Inflammatory macrophage (primary cell): ENCODE data around the gene ENSA.
"Not testable (repeated sequence)": the region's sequence is repeated elsewhere in the genome, so short reads cannot be mapped to it uniquely, and the experiment has no call there.

Experiments
- DNase-seq, 2 donors: peaks; one replicate each; pipeline ENCODE4 v3.0.0-alpha.2; 2020 to 2022

The ENSA gene

DNA sequence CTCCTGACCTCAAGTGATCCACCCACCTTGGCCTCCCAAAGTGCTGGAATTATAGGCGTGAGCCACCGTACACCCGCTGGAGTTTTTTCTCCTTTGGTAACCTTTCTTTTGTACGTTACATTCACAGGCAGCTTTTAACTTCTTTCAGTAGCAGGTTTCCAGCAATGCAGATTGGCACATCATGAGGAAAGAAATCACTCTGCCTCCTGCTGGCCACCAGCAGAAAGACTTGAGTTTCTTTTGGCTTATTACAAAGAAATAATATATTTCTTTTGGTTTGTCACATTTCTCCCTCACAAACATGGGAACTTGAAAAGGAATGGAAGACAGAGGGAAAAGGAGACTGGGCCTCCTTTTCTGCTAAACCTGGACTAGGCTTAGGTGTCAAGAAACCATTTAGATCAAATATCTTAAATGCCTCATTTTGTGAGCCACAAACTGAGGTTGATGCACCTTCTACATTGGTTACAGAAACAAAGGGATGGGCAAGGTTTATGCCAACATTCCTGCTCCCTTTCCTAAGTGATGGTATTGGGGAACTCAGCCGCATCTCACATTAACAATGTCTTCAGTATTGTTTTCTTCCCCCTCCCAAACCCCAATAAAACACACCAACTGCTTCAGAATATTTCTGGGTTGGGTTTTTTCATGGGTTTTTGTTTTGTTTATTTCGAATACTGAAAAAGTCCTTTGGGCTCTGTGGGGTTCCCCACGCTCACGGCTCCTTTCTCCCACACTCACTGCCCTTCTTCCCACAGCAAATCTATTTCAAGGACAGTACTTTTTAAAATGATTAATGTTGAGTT lies 7.7 kb downstream of the ENSA start:
- DNase-seq: peak; percentile 60 to 73

DNA sequence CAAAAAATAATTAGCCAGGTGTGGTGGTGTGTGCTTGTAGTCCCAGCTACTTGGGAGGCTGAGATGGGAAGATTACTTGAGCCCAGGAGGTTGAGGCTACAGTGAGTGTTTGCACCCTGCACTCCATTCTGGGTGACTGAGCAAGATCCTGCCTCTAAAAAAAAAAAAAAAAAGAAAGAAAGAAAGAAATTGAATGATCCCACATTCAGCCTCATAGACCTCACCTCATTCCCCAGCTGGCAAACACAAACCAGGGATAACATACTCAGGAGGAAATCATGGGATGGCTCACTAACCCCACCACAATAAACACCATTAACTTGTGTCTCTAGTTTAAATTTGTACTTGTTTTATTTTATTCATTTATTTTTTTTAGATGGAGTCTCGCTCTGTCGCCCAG lies 8.5 kb downstream of the ENSA start:
- no peak for DNase-seq

DNA sequence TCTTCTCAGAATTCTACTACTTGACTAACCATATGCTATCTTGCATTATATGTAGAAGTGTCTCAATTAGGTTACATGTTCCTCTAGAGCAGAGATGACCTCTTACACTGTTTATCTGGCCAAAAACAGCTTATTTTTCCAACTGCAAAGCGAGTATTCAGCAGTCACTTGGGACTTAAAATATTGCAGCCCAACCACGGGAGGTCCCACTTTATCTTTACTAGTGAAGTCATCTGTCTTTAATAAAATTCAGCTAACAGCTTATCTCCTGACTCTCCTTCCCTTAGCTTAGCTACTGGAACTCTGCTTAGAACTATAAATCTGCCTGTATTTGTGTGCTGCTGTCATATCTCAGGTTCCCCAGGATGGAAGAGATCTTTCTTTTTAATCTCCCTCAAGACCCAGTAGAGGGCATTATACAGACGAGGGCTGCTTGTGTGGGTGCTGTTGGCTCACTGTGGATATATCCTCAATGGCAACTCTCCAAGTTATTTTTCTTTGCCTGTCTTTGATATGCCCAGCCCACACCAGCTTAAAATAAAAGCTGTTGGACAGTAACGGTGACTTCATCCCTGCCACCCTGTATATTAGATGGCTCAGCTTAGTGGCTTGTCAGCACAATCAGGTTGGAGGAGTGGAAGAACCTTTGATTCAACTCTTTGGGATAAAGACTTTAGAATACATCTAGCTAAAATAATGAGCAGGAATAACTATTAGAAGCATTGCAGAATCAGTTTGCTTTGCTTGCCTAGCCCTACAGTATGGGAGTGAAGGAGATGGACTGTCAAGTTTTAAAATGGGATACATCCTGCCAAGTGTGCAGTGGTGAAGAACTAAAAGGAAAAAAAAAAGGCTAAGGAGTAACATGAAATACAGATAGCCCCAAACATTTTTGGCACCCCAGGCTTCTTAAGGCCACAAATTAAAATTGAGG lies 9.6 kb downstream of the ENSA start:
- DNase-seq: peak; percentile 69 to 75

DNA sequence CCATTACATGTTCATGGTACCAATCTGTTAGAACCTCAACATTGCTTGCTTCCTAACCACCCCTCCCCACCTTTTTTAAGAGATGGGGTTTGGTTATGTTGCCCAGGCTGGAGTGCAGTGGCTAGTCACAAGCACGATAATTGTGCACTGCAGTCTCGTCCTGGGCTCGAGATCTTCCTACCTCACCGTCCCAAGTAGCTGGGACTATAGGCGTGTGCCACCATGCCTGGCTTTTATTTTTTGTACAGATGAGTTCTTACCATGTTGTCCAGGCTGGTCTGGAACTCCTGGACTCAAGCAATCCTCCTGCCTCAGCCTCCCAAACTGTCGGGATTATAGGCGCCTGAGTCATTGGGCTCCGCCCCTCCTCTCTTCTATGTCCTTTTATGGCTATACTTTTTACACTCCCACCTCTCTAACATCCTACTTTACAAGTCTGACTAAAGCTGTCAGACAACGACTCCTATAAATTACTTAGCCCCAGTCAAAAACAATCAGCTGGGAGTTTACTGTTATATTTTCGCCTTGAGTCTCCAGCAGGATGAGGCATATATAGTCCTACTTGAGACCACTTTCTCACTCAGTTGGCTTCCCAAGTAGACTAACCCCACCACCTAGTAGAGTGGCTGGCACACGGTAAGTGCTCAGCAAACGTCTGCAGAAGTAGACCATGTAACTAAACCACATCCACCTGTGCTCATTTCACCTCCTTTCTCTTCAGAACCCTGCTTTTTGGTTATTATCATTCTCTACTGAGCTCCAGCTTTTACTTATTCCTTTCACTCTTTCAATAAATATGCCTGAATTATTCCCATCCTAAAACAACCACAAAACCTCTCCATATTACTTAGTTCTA lies 13.8 kb downstream of the ENSA start:
- no peak for DNase-seq

DNA sequence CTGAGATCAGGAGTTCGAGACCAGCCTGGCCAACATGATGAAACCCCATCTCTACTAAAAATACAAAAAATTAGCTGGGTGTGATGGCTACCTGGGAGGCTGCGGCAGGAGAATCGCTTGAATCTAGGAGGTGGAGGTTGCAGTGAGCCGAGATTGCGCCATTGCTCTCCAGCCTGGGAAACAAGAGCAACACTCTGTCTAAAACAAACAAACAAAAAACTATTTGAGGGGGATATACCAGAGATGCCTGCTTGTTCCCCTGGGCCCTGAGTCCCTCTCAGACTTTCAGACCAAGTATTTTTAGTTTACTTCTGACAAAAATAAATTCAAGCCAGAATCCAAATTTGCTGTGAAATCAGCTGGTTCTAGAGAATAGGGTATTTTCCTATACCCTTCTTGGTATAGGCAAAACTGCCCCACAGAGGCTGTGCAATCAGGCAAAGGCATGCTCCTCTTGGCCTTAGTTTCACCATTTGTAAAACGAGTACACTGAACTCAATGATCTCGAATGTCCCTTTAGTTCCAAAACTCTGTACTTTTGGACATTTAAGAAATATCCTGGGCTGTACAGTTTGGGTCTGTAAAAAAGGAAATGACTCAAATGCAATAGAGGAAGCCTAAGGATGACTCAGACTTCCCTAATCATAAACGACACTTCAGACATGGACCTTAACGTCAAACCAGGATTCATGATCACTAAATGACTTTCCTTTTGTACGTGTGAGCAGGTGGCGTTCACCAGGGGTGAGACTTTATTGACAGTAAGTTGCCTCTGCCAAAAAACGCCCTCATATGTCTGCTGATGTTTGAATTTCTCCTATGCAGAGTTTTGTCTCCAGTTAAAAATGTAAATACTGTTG lies 16.1 kb downstream of the ENSA start:
- DNase-seq: peak; percentile 88 to 95

DNA sequence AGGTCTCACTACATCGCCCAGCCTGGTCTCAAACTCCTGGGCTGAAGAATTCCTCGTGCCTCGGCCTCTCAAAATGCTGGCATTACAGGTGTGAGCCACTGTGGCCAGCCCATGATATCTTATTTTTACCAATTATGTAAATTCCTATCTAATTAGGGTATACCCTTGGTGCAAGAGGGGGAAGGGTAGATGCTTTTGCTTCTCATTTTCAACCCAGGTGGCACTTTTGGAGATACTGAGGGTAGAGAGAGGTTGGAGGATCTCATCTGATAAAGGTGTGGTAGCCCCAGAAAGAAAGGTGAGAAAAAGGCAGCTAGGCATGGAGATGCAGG lies 17.4 kb downstream of the ENSA start:
- DNase-seq: no peak

DNA sequence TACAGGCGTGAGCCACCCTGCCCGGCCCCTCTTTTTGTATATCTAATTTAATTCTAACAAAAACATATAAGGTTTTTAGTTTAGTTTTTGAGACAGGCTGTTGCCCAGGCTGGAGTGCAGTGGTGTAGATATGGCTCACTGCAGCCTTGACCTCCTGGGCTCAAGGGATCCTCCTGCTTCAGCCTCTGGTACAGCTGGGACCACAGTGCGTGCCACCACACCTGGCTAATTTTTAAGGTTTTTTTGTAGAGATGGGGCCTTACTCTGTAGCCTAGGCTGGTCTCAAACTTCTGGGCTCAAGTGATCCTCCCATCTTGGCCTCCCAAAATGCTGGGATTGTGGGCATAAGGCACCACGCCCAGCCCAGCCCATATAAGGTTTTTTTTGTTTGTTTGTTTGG lies 18.8 kb downstream of the ENSA start:
- no peak for DNase-seq

DNA sequence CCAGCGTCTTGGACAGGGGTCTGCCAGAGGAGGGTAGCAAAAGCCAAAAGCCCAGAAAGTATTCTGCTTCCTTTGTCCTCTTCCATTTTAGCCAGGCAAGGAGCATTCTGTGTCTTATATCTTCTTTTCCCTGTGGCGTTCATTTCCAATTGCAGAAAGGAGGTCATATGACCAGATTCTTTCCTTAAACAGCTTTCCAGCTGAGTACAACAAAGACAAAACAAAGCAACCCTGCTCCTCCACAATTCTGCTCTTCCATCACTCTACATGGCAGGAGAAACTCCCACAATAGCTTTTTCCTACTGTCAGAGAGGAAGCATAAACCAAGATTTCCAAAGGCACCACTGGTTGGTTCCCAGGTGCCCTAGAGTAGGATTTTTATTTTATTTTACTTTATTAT lies 19.7 kb downstream of the ENSA start:
- DNase-seq: no peak

DNA sequence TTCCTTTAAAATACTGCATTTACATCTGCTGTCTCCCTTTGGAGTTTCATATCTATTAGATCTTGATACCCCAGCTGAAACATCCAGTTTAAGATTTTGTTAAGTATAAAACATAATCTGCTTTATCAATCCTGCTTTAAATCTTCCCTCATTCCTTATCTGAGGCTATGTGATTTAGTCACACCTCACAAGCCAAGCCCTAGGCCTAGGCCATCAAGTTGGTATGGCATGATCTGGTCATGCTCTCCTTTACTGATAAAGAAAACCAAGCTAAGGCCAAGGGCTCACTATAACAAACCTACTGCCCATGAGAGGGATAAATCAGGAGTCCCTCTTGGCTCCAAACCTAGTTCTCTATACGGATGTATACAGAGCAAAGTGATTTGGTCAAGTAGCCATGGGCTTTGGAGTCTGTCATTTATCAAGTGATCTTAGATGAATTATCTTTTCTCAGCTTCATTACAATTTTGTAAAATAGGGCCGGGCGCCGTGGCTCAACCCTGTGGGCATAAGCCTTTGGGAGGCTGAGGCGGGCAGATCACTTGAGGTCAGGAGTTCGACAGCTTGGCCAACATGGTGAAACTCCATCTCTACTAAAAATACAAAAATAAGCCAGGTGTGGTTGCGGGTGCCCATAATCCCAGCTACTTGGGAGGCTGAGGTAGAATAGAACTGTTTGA lies 22.8 kb downstream of the ENSA start:
- no peak for DNase-seq

DNA sequence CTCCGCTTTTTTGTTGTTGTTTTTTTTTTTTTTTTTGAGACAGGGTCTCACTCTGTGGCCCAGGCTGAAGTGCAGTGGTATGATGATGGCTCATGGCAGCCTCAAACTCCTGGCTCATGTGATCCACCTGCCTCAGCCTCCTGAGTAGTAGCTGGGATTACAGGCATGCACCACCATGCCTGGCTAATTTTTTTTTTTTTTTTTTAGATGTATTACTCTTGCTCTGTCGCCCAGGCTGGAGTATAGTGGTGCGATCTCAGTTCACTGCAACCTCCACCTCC lies 24.0 kb downstream of the ENSA start:
- DNase-seq: not testable (repeated sequence)

DNA sequence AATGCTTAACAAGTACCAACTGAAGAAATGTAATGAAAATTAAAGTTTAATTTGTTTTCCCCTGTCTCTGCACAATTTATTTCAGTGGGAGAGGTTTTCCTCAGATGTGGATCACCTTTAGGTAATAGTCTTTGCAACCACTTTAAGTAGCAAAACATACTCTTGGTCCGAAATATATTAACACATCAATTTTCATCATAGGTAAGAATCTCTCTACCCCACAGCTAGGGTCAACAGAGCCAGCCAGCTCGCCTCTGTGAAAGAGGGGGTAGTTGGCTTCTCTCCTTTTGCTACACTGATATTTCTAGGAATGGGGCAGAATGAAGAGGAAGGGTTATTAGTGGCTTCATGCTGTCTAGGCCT lies 25.2 kb downstream of the ENSA start:
- no peak for DNase-seq

DNA sequence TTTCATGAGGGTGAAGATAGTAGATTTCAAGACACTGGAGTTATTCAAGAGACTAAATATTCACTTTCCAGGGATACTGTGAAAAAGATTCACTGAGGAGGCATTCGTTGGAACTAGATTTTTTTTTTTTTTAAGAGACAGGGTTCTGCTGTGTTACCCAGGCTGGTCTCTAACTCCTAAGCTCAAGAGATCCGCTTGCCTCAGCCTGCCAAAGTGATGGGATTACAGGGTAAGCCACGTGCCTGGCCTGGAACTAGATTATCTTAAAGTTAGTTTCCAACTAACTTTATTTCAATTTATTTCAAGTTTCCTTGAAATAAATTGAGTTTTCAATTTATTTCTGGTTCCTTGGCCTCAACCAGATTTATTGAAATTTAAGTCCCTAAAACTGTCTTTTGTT lies 25.7 kb downstream of the ENSA start:
- DNase-seq: no peak

DNA sequence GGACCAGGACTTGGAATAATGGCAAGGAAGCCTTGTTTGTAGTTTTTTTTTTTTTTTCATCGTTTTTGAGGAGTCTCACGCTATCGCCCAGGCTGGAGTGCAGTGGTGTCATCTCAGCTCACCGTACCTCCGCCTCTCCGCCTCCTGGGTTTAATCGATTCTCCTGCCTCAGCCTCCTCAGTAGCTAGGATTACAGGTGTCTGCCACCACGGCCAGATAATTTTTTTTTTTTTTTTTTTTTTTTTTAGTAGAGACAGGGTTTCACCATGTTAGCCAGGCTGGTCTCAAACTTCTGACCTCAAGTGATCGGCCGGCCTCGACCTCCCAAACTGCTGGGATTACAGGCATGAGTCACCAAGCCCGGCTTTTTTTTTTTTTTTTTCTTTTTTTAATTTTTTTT lies 27.0 kb downstream of the ENSA start:
- not testable (repeated sequence) for DNase-seq

DNA sequence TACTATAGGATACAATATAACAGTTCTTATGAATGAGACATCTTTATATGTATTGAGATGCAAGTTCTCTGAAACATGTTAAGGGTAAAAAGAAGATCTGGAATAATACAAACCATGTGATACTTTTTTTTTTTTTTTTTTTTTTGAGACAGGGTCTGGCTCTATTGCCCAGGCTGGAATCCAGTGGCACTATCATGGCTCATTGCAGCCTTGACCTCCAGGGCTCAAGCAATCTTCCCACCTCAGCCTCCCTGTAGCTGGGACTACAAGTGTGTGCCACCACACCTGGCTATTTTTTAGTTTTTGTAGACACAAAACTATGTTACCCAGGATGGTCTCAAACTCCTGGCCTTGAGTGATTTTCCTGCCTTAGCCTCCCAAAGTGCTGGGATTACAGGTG lies 27.9 kb downstream of the ENSA start:
- DNase-seq: no peak

DNA sequence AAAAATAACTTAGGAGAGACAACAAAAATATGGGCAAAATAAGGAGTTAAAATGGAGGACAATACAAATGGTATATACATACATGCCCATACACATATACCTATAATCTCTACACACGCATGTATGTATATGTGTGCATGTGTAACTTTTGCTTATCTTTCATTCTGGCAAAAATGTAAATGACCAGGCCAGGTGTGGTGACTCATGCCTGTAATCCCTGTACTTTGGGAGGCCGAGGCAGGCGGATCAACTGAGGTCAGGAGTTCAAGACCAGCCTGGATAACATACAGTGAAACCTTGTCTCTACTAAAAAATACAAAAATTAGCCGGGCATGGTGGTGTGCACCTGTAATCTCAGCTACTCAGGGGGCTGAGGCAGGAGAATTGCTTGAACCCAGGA lies 31.1 kb downstream of the ENSA start:
- DNase-seq: not testable (repeated sequence)

DNA sequence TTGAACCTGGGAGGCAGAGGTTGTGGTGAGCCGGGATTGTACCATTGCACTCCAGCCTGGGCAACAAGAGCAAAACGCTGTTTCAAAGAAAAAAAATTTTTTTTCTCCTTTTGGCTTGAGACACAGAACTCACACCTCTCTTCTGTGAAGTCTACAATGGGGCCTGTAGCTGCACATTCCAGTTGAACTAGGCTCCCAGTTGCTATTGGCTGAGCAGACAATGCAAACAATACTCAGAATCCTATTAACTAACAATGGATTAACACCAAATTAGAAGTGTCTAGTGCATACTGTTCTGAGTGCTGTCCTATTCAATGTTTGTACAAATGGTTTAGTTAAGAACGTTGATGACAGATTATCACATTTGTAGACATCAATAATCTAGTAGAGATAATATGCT lies 32.4 kb downstream of the ENSA start:
- DNase-seq: no peak

DNA sequence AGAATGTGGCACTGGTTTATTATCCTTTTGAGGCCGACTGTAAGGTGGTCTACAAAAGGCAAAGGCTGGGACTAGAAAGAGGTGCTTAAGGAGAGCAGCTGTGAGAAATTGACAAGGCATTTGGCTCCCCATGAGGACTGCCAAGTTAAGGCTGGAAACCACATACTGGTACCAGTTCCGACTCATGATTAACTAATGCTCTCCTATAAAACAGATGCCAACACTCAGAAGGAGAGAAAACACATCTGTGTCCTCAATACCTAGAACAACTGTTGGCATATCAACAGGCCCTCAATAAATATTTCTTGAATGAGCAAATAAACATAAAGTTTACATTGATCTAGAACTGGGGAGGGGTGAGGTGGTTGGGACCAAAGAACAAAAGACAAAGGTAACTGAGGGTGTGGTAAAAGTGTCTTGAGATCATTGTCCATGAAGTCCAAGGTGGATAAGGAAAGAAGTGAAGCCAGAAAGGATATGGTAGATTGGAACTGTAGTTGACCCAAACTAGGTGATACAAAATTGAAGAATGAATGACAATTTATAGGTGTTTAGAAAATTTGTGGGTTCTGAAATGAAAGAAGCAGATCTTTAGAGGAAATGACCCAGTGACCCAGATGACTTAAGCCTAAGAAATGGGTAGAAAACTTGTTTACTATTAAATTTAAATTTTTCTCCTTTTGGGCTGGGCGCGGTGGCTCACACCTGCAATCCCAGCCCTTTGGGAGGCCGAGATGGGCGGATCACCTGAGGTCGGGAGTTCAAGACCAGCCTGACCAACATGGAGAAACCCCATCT lies 33.1 kb downstream of the ENSA start:
- DNase-seq: no peak

DNA sequence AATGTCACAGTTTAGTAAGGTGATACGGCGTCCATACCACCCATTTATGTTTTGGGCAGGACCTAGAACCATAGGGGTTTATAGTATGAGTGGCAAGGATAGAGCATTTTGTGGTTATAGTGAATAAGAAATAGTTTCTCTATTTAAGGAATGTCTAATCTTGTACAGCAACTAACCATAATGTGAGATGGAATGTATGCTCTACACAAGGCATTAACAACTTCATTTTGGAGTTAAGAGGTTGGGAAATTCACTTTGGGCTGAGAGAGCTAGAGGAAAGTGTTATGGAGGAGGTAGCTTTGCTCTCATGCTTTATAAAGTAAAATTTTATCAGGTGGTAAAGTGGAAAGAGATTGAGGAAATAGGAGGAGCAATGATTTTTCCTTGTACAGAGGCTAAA lies 47.0 kb downstream of the ENSA start:
- no peak for DNase-seq

DNA sequence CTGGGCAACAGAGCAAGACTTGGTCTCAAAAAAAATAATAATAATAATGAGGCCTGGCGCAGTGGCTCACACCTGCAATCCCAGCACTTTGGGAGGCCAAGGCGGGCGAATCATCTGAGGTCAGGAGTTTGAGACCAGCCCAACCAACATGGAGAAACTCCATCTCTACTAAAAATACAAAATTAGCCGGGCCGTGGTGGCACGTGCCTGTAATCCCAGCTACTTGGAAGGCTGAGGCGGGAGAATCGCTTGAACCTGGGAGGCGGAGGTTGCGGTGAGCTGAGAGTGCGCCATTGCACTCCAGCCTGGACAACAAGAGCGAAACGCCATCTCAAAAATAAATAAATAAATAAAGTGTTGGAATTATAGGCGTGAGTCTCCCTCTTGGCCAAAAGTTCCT lies 47.5 kb downstream of the ENSA start:
- DNase-seq: not testable (repeated sequence)

DNA sequence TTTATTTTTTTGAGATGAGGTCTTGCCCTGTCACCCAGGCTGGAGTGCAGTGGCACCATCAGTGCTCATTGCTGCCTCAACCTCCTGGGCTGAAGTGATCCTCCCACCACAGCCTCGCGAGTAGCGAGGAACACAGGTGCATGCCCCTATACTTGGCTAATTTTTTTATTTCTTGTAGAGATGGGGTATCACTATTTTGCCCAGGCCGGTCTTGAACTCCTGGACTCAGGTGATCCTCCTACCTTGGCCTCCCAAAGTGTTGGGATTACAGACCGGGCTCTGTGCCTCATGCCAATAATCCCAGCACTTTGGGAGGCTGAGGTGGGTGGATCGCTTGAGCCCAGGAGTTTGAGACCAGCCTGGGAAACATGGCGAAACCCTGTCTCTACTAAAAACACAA lies 48.0 kb downstream of the ENSA start:
- DNase-seq: not testable (repeated sequence)

DNA sequence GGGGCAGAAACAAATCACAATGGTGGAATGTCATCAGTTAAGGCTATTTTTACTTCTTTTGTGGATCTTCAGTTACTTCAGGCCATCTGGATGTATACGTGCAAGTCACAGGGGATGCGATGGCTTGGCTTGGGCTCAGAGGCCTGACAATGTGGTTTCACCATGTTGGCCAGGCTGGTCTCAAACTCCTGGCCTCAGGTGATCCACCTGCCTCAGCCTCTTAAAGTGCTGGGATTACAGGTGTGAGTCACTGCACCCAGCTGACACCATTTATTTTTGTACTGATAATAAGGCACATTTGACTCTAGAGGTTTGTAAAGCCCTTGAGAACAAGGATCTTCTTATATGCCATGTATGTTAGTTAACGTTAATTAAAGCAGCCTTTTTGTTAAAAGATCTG lies 48.4 kb downstream of the ENSA start:
- not testable (repeated sequence) for DNase-seq
